Fibroblast of the aortic adventitia (primary cell): ENCODE data around the gene PLSCR2. TPM values are rescaled to one million over a fixed set of nuclear protein-coding genes. Genes with fewer than 3 reads are reported as not detected.

Experiments
- DNase-seq: peaks from one replicate; pipeline ENCODE4 v3.0.0-alpha.2; 2010; ENCODE audit warnings: low read depth
- H3K4me3 ChIP-seq: 2 replicates; pipeline ENCODE4 v1.5.1; 2011; ENCODE audit warnings: low read depth, mild to moderate bottlenecking, control low read depth, low read length, moderate library complexity
- total RNA-seq: library from RNA; depleted of rRNA; stranded (reverse); fragments of >200 nt; gene quantifications from 2 replicates; pipeline ENCODE4 v1.2.3, GENCODE V29; 2012; ENCODE audit warnings: low replicate concordance
- TF ChIP-seq, protein P1 (sequence below): IDR thresholded peaks from 2 replicates; pipeline ENCODE4 v1.5.1; 2011; ENCODE audit warnings: mild to moderate bottlenecking, low read length, control low read depth, inconsistent platforms; ENCODE audit not compliant: insufficient read depth

The PLSCR2 gene
- total RNA-seq, 1 donor, result not detected

DNA sequence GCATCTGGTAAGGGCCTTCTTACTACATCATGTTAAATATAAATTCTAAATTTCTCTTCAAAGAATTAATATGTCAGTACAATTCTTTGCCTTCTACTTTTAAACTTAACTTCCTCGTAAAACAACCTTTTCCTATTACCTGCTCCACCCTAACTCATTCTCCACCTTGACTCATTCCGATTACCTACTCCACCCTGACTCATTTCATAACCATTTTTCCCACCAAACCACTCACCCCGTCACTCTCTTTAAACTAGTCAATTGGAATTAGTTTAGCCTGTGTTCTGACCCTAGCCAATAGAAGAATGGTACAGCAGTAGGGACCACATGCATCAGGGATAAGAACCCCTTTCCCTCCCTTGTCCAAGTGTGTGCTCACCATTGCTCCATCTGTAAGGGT lies 65.6 kb downstream of the PLSCR2 start:
- TF ChIP-seq, protein P1, sequence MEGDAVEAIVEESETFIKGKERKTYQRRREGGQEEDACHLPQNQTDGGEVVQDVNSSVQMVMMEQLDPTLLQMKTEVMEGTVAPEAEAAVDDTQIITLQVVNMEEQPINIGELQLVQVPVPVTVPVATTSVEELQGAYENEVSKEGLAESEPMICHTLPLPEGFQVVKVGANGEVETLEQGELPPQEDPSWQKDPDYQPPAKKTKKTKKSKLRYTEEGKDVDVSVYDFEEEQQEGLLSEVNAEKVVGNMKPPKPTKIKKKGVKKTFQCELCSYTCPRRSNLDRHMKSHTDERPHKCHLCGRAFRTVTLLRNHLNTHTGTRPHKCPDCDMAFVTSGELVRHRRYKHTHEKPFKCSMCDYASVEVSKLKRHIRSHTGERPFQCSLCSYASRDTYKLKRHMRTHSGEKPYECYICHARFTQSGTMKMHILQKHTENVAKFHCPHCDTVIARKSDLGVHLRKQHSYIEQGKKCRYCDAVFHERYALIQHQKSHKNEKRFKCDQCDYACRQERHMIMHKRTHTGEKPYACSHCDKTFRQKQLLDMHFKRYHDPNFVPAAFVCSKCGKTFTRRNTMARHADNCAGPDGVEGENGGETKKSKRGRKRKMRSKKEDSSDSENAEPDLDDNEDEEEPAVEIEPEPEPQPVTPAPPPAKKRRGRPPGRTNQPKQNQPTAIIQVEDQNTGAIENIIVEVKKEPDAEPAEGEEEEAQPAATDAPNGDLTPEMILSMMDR, result no peak
- DNase-seq, result no peak
- H3K4me3 ChIP-seq, result no peak overlapping the region

DNA sequence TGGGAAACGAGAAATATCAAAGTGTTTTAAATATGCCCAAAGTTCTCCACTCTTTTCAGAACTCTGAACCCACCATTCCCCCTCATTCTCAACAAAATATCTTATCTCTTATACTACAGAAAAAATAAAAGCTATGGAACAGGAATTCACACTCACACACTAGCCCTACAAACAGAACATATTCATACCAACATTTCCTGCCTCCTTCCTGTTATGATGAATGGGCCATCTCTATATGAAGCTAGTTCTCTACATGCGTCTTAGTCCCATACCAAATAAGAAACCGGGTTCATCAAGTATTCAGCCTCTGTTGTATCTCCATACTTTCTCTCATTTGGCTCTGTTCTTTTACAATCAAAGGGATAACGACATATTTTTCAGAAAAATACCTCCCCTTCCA lies 72.6 kb downstream of the PLSCR2 start:
- no peak for DNase-seq
- H3K4me3 ChIP-seq, result no peak overlapping the region
- TF ChIP-seq, protein P1, result no peak

DNA sequence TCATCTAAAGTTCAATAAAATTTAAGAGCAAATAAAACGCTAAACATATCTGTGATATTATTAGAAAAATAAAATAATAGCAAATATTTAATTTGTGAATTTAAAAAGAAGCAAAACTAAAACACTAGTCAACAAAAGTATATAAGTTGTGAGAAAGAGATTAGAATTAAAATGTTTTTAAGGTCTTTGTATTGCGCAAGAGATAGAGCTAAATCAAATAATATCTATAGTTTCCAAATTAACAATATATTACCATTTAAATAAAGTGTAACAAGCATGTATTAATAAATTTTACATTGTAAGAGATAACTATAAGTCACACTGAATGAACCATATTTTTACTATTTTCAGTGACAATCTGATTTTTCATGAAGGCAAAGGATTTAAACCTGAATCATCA lies 74.2 kb downstream of the PLSCR2 start:
- TF ChIP-seq, protein P1, result no peak
- H3K4me3 ChIP-seq, result no peak overlapping the region
- DNase-seq, result no peak

DNA sequence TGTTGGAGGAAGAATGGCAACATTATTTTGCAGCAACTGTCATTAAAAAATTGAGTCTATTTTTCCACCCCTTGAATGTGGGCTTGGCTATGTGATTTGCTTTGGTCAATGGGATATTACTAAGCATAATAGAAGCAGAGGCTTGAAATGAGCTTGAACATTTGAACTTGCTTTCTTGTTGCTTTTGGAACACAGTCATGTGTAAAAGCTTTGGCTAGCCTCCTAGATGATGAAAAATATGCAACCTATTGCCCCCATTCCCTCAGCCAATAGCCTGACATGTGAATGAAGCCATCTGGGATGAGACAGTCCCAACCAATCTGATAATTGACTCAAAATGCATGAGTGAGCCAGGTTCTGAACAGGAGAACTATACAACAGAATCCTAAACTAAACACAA lies 78.4 kb downstream of the PLSCR2 start:
- no peak overlapping the region for H3K4me3 ChIP-seq
- peak; percentile 98 for DNase-seq
- TF ChIP-seq, protein P1, result no peak

DNA sequence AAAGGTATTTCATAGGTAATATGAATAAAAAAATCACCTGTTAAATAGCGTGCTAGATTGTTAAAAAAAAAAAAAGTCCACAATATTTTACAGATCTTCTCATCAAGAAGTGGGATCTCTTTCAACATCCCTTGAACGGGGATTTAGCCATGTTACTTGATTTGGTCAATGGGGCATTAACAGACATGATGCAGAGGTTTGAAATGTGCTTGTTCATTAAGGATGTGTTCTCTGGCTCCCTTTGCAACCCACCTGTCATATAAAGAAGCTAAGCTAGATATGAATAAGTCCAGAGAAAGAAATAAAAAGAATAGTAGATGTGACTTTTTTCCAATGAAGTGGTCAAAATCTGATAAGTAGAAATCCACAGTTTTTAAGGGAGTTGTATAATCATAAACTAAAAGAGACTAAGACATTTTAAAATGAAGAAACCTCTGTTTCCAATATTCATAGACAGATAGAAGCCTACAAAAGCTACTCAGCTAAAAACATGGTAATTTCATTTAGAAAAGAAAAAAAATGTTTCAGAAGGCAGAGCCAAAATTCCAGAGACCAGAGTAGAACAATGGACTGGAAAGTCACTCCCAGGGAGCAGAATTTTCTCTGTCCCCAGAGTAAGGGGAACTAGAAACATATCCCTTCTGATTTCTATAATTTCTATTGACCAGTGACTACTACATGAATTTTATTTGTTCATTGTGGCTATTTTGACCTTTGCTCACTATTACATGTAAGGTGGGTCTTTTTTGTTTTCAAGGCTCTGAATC lies 79.2 kb downstream of the PLSCR2 start:
- TF ChIP-seq, protein P1, result no peak
- no peak overlapping the region for H3K4me3 ChIP-seq
- peak; percentile 73 for DNase-seq

DNA sequence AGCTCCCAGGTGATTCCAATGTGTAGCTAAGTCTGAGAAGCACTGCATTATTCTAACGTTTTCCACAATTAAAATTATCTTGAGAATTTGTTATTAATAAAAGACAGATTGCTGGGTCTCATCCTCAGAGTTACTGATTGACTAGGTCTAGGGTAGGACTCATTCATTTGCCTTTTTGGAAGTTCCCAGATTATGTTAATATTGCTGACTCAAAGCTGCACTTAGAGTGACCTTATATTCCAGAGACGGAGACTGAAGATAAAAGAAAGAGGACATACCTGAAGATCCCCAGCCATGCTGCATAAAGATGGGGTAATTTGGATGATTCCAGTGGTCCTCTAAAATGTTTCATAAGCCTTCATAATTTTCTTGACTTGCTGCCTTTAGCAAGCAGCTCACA lies 81.8 kb downstream of the PLSCR2 start:
- DNase-seq, result peak; percentile 16
- TF ChIP-seq, protein P1, result no peak
- no peak overlapping the region for H3K4me3 ChIP-seq

DNA sequence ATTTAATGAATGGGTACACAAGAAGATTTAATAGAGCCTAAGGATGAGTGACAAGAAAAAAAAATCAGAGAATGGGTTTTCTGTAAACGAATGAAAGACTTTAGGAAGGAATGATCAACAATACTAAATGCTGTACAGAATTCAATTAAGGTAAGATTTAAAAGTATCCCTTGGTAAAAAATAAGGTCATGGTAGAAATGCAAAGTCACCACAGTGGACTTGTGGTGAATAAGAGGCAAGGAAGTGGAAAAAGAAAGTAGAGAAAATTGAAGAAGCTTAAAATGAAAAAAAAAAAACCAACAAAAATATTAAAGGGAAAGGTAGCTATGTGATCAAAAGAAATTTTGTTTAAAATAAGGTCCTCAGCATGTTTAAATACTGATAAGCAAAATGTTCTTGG lies 82.4 kb downstream of the PLSCR2 start:
- DNase-seq, result peak; percentile 6
- no peak overlapping the region for H3K4me3 ChIP-seq
- TF ChIP-seq, protein P1, result no peak
